HEK293T (cell line): ENCODE data around the gene SYNGR1.

Experiments used
- ARNT ChIP-seq: fragments of 450-650 bp; IDR thresholded peaks from 2 replicates; pipeline ENCODE4 v1.6.1; 2017; ENCODE audit warnings: mild to moderate bottlenecking
- BHLHE40 ChIP-seq: fragments of 450-650 bp; IDR thresholded peaks from 2 replicates; pipeline ENCODE4 v1.6.1; 2016; ENCODE audit warnings: mild to moderate bottlenecking, moderate library complexity, borderline replicate concordance
- CTBP1 ChIP-seq: fragments of 450-650 bp; IDR thresholded peaks from 2 replicates; pipeline ENCODE4 v1.6.1; 2016; ENCODE audit warnings: borderline replicate concordance
- ELF4 ChIP-seq: fragments of 450-650 bp; IDR thresholded peaks from 2 replicates; pipeline ENCODE4 v1.6.1; 2017; ENCODE audit warnings: antibody characterized with exemption
- FOXK2 ChIP-seq: fragments of 450-650 bp; IDR thresholded peaks from 2 replicates; pipeline ENCODE4 v1.6.1; 2016; ENCODE audit warnings: mild to moderate bottlenecking
- FOXM1 ChIP-seq: fragments of 450-650 bp; IDR thresholded peaks from 2 replicates; pipeline ENCODE4 v1.6.1; 2017; ENCODE audit warnings: mild to moderate bottlenecking, borderline replicate concordance
- HDGF ChIP-seq: fragments of 450-650 bp; IDR thresholded peaks from 2 replicates; pipeline ENCODE4 v1.6.1; 2017; ENCODE audit warnings: antibody characterized with exemption, borderline replicate concordance
- LEF1 ChIP-seq: fragments of 450-650 bp; IDR thresholded peaks from 2 replicates; pipeline ENCODE4 v1.6.1; 2017; ENCODE audit warnings: mild to moderate bottlenecking, borderline replicate concordance
- SP1 ChIP-seq: fragments of 450-650 bp; IDR thresholded peaks from 2 replicates; pipeline ENCODE4 v1.6.1; 2017
- SUZ12 ChIP-seq: fragments of 450-650 bp; IDR thresholded peaks from 2 replicates; pipeline ENCODE4 v1.6.1; 2016; ENCODE audit warnings: mild to moderate bottlenecking
- TARDBP ChIP-seq: fragments of 450-650 bp; IDR thresholded peaks from 2 replicates; pipeline ENCODE4 v1.6.1; 2016
- ZNF384 ChIP-seq: fragments of 450-650 bp; IDR thresholded peaks from 2 replicates; pipeline ENCODE4 v1.6.1; 2016

DNA sequence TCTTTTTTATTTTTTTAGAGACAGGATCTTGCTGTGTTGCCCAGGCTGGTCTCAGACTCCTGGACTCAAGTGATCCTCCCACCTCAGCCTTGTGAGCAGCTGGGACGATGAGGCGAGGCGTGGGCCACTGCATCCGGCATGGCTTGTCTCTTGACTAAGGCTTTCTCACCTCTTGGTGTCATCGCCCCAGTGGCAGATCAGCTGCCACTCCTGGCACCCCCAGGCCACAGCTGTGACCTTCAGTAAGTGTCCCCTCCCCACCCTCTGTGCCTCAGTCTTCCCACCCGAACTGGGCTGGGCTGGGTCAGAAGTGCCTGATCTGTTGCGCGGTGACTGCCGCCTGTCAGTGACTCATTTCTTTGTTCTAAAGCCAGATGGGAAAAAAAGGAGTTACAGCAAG, 3.6 kb downstream of the SYNGR1 start:
- TF ChIP-seq ELF4 (no peak), ZNF384 (no peak), HDGF (no peak), BHLHE40 (no peak), FOXK2 (no peak), SP1 (no peak), TARDBP (no peak), CTBP1 (no peak), SUZ12 (no peak), ARNT (no peak), FOXM1 (no peak), LEF1 (no peak)
